WERI-Rb-1 (cell line): ENCODE measurements around the gene UBE2D2.

Experiments used
- DNase-seq: peaks from one replicate; pipeline ENCODE4 v3.0.0-alpha.2; 2020
- H3K27ac ChIP-seq: fragments of 250-450 bp; sonication (Bioruptor Pico); 2 replicates; pipeline ENCODE4 v1.5.1; 2020; ENCODE audit warnings: mild to moderate bottlenecking, moderate library complexity
- H3K27me3 ChIP-seq: fragments of 250-450 bp; sonication (Bioruptor Pico); 2 replicates; pipeline ENCODE4 v1.5.1; 2021; ENCODE audit warnings: mild to moderate bottlenecking, low read depth, moderate library complexity; ENCODE audit not compliant: insufficient read depth, severe bottlenecking
- H3K36me3 ChIP-seq: fragments of 250-450 bp; sonication (Bioruptor Pico); 2 replicates; pipeline ENCODE4 v1.5.1; 2020; ENCODE audit warnings: mild to moderate bottlenecking, moderate library complexity
- H3K4me3 ChIP-seq: 2 replicates; pipeline ENCODE4 v1.5.1; 2011; ENCODE audit warnings: low read depth, mild to moderate bottlenecking, control low read depth, low read length
- H3K9me3 ChIP-seq: fragments of 250-450 bp; sonication (Bioruptor Pico); 2 replicates; pipeline ENCODE4 v1.5.1; 2021; ENCODE audit warnings: mild to moderate bottlenecking, moderate library complexity; ENCODE audit not compliant: severe bottlenecking
- CTCF ChIP-seq: IDR thresholded peaks from 2 replicates; pipeline ENCODE4 v1.5.1; 2011; ENCODE audit warnings: low read depth, mild to moderate bottlenecking, control low read depth, inconsistent platforms, low read length

Gene UBE2D2

GRCh38 chr5:139630855-139631254 is 69.7 kb downstream of the UBE2D2 start:
- Histone ChIP-seq H3K27me3 (no peaks in the 10 kb centered on the region), H3K27ac (no peak overlapping the region), H3K9me3 (no peaks in the 10 kb centered on the region), H3K4me3 (no peak overlapping the region), H3K36me3 (peaks cover 22% of the 10 kb centered on the region)
- no peak for DNase-seq
- TF ChIP-seq CTCF: no peak

GRCh38 chr5:139631520-139632165 is 70.5 kb downstream of the UBE2D2 start:
- Histone ChIP-seq H3K27me3 (no peaks in the 10 kb centered on the region), H3K36me3 (peaks cover 15% of the 10 kb centered on the region)

GRCh38 chr5:139633295-139634027 is 72.3 kb downstream of the UBE2D2 start:
- H3K27ac ChIP-seq: no peak overlapping the region
- H3K27me3 ChIP-seq: no peaks in the 10 kb centered on the region
- H3K9me3 ChIP-seq: no peaks in the 10 kb centered on the region
- no peak overlapping the region for H3K4me3 ChIP-seq
- peak; percentile 71 for DNase-seq
- H3K36me3 ChIP-seq: peaks cover 3% of the 10 kb centered on the region; the same call in 1 of the 2 replicates
- peak; percentile 98 for TF ChIP-seq CTCF

More at GRCh38 chr5:139631520-139632165, 70.5 kb downstream of the UBE2D2 start:
- no peak for DNase-seq
- no peaks in the 10 kb centered on the region for H3K9me3 ChIP-seq
- no peak for TF ChIP-seq CTCF
- no peak overlapping the region for H3K27ac ChIP-seq
- H3K4me3 ChIP-seq: no peak overlapping the region

GRCh38 chr5:139634028-139634325 is 72.8 kb downstream of the UBE2D2 start:
- Histone ChIP-seq H3K36me3 (peaks cover 3% of the 10 kb centered on the region; the same call in 1 of the 2 replicates), H3K9me3 (no peaks in the 10 kb centered on the region), H3K4me3 (no peak overlapping the region), H3K27me3 (no peaks in the 10 kb centered on the region), H3K27ac (no peak overlapping the region)
- TF ChIP-seq CTCF: no peak
- no peak for DNase-seq

GRCh38 chr5:139634541-139634940 is 73.4 kb downstream of the UBE2D2 start:
- Histone ChIP-seq H3K27ac (no peak overlapping the region), H3K4me3 (no peak overlapping the region), H3K9me3 (no peaks in the 10 kb centered on the region), H3K36me3 (peaks cover 3% of the 10 kb centered on the region; the same call in 1 of the 2 replicates), H3K27me3 (no peaks in the 10 kb centered on the region)
- no peak for DNase-seq
- TF ChIP-seq CTCF: no peak
